OCI-LY7 (cell line): ENCODE results near the gene RP2. TPM values are rescaled to one million over a fixed set of nuclear protein-coding genes. Genes with fewer than 3 reads are reported as not detected.

ENCODE experiments used
- BruUV-seq: library from RNA; stranded (reverse); fragments of 400-500 nt; replicated peaks from 2 replicates; lab custom pipeline; 2021; lab: Mats Ljungman, UMichigan
- CTCF ChIA-PET: fragments of 300-600 bp; sonication (Branson Sonifier 250); formaldehyde crosslinking; loops from one replicate; lab custom pipeline; 2022; ENCODE audit warnings: antibody characterized with exemption; ENCODE audit not compliant: unreplicated experiment; lab: Charles Lee
- POLR2A ChIA-PET: fragments of 300-600 bp; sonication (Branson Sonifier 250); formaldehyde crosslinking; loops from one replicate; lab custom pipeline; 2022; ENCODE audit warnings: antibody characterized with exemption; lab: Charles Lee
- DNase-seq: peaks from one replicate; pipeline ENCODE4 v3.0.0-alpha.2; 2015; ENCODE audit warnings: low spot score
- H2AFZ ChIP-seq: fragments of 200-600 bp; sonication (generic), shearing (Covaris generic); 2 replicates; pipeline ENCODE4 v1.6.1; 2014; ENCODE audit warnings: mild to moderate bottlenecking, antibody characterized with exemption, low read length, moderate library complexity
- H3K27ac ChIP-seq: fragments of 200-600 bp; sonication (generic); 2 replicates; pipeline ENCODE4 v1.5.1; 2014; ENCODE audit warnings: mixed run types, low read depth, mild to moderate bottlenecking, moderate library complexity, low read length, inconsistent platforms; ENCODE audit not compliant: poor library complexity, severe bottlenecking
- H3K36me3 ChIP-seq: fragments of 200-600 bp; sonication (generic); 2 replicates; pipeline ENCODE4 v1.6.1; 2014; ENCODE audit warnings: mild to moderate bottlenecking, antibody characterized with exemption, low read length, moderate library complexity, mixed read lengths; ENCODE audit not compliant: insufficient read depth
- H3K4me1 ChIP-seq: fragments of 200-600 bp; sonication (generic); 2 replicates; pipeline ENCODE4 v1.5.1; 2014; ENCODE audit warnings: mild to moderate bottlenecking, low read length; ENCODE audit not compliant: insufficient read depth, poor library complexity, severe bottlenecking
- H3K4me2 ChIP-seq: fragments of 200-600 bp; sonication (generic); 2 replicates; pipeline ENCODE4 v1.6.1; 2014; ENCODE audit warnings: mild to moderate bottlenecking, low read length
- H3K4me3 ChIP-seq: fragments of 200-600 bp; sonication (generic); 2 replicates; pipeline ENCODE4 v1.5.1; 2014; ENCODE audit warnings: mild to moderate bottlenecking, low read depth, low read length; ENCODE audit not compliant: poor library complexity, severe bottlenecking
- H3K79me2 ChIP-seq: fragments of 200-600 bp; sonication (generic); 2 replicates; pipeline ENCODE4 v1.6.1; 2016; ENCODE audit warnings: low read depth, mild to moderate bottlenecking, low read length, moderate library complexity, mixed read lengths; ENCODE audit not compliant: insufficient read depth
- H3K9me2 ChIP-seq: fragments of 200-600 bp; sonication (generic); 2 replicates; pipeline ENCODE4 v1.6.1; 2016; ENCODE audit warnings: mild to moderate bottlenecking, low read length, mixed read lengths; ENCODE audit not compliant: insufficient read depth
- H3K9me3 ChIP-seq: fragments of 200-600 bp; sonication (generic); 2 replicates; pipeline ENCODE4 v1.6.1; 2014; ENCODE audit warnings: mild to moderate bottlenecking, mixed run types, low read length, mixed read lengths
- H4K20me1 ChIP-seq: fragments of 200-600 bp; sonication (generic); 2 replicates; pipeline ENCODE4 v1.6.1; 2014; ENCODE audit warnings: mild to moderate bottlenecking, antibody characterized with exemption, low read length, moderate library complexity, mixed read lengths; ENCODE audit not compliant: insufficient read depth
- EZH2phosphoT487 ChIP-seq: fragments of 200-600 bp; sonication (generic); IDR thresholded peaks from 2 replicates; pipeline ENCODE4 v1.6.1; 2018; ENCODE audit warnings: low read depth, borderline replicate concordance, mild to moderate bottlenecking, mixed run types, antibody characterized with exemption, low read length, moderate library complexity, mixed read lengths
- intact Hi-C: fragments of 100-400 bp; cut with micrococcal nuclease; formaldehyde crosslinking; loops from one replicate; pipeline ENCODE4 v1.10.0; 2022; ENCODE audit not compliant: unreplicated experiment
- total RNA-seq, 2 experiments: library from RNA; depleted of rRNA in 1 of 2; stranded (reverse); fragments of >200 nt in 1 of 2; shearing (Covaris generic) in 1 of 2; gene quantifications; 2 replicates each; pipeline ENCODE4 v1.2.3, GENCODE V29; 2014 to 2022
- TF ChIP-seq, protein P1 (sequence below): fragments of 200-600 bp; sonication (generic); conservative IDR thresholded peaks from 2 replicates; pipeline ENCODE4 v1.5.1; 2014; ENCODE audit warnings: mild to moderate bottlenecking, antibody characterized with exemption, low read length, moderate library complexity, mixed read lengths

The RP2 gene
- total RNA-seq, 2 experiments from 2014 or later = 12.0 to 15.4 TPM

GRCh38 chrX:46884799-46885198 lies 48.0 kb downstream of the RP2 start:
- Histone ChIP-seq H3K4me1 (no peaks in the 10 kb centered on the region), H3K4me2 (no peak overlapping the region), H3K36me3 (peaks cover 9% of the 10 kb centered on the region), H3K9me2 (no peaks in the 10 kb centered on the region), H3K27ac (no peak overlapping the region), H3K9me3 (no peaks in the 10 kb centered on the region), H3K4me3 (no peak overlapping the region), H3K79me2 (no peaks in the 10 kb centered on the region), H4K20me1 (no peaks in the 10 kb centered on the region), H2AFZ (no peak overlapping the region)
- no peak for DNase-seq
- TF ChIP-seq, protein P1, sequence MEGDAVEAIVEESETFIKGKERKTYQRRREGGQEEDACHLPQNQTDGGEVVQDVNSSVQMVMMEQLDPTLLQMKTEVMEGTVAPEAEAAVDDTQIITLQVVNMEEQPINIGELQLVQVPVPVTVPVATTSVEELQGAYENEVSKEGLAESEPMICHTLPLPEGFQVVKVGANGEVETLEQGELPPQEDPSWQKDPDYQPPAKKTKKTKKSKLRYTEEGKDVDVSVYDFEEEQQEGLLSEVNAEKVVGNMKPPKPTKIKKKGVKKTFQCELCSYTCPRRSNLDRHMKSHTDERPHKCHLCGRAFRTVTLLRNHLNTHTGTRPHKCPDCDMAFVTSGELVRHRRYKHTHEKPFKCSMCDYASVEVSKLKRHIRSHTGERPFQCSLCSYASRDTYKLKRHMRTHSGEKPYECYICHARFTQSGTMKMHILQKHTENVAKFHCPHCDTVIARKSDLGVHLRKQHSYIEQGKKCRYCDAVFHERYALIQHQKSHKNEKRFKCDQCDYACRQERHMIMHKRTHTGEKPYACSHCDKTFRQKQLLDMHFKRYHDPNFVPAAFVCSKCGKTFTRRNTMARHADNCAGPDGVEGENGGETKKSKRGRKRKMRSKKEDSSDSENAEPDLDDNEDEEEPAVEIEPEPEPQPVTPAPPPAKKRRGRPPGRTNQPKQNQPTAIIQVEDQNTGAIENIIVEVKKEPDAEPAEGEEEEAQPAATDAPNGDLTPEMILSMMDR = no peak
- no peak for TF ChIP-seq EZH2phosphoT487
- intact Hi-C loops = no loop called here
- CTCF ChIA-PET = no interaction called here
- BruUV-seq = no TSS peak
- POLR2A ChIA-PET = no interaction called here

- no peak overlapping the region for H3K4me3 ChIP-seq
- H3K36me3 ChIP-seq = no peaks in the 10 kb centered on the region
- H3K9me3 ChIP-seq = no peaks in the 10 kb centered on the region
- BruUV-seq = no TSS peak
- no peak for TF ChIP-seq EZH2phosphoT487
- TF ChIP-seq, protein P1 = no peak
- no peak overlapping the region for H3K27ac ChIP-seq
- H4K20me1 ChIP-seq = no peaks in the 10 kb centered on the region
- no peak overlapping the region for H3K4me2 ChIP-seq
- no peak overlapping the region for H2AFZ ChIP-seq
- H3K4me1 ChIP-seq = no peaks in the 10 kb centered on the region
- no peaks in the 10 kb centered on the region for H3K9me2 ChIP-seq
- no peaks in the 10 kb centered on the region for H3K79me2 ChIP-seq
- intact Hi-C loops = no loop called here
- POLR2A ChIA-PET = interaction anchor here (0.7 kb wide), 2 partner anchors 22 to 1424 kb away, joined by 3 to 4 read pairs; no protein-coding TSS in a partner anchor
- CTCF ChIA-PET = no interaction called here
- DNase-seq = no peak
Observed at GRCh38 chrX:46898207-46898606, 61.4 kb downstream of the RP2 start.

DNA sequence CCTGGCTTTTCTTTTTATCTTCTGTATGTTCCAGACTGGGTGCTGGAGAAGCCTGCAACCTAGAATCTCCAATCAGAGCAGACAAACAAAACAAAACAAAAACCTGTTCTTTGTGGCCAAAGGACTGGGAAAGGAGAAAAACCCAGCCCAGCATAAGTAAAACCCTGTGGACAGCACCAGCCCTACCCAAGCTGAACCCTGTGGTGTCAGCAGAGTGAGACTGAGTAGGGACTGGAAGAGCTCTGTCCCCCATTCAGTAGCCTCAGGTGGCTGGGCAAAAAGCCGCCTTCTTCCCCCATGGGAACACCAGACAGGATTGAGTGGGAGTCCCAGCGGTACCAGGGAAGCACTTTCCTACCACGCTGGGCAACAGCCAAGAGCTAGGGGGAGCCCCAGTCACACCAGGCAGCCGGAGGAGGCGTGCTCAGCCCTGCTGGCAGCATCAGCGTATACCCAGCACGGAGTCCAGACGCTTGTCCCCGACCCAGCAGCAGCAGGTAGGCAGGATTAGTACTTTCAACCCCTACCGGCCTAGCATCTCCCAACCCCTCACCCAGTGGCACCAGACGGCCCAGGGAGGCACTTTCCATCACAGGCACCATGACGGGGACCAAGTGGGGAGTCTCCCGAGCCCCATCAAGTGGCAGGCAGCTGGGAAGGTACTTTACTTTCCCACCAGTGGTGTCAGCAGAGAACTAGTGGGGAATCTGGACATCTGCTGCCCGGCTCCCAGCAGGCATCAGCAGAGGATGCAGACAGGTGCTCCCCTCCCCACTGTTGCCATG lies 66.8 kb downstream of the RP2 start:
- Histone ChIP-seq H3K9me2 (no peaks in the 10 kb centered on the region), H3K4me1 (peaks cover 10% of the 10 kb centered on the region), H3K9me3 (no peaks in the 10 kb centered on the region), H3K79me2 (no peaks in the 10 kb centered on the region), H2AFZ (peak overlapping the region; percentile 54; the same call in 1 of the 2 replicates), H3K36me3 (no peaks in the 10 kb centered on the region), H3K4me2 (peak overlapping the region; percentile 67), H3K27ac (no peak overlapping the region), H3K4me3 (peak overlapping the region; percentile 54), H4K20me1 (no peaks in the 10 kb centered on the region)
- no peak for TF ChIP-seq EZH2phosphoT487
- TF ChIP-seq, protein P1 = peak; percentile 78
- ChIA-PET POLR2A (interaction anchor here (0.5 kb wide), 1 partner anchor 1930 kb away, joined by 3 read pairs; no protein-coding TSS in a partner anchor), CTCF (interaction anchor here (0.7 kb wide), 1 partner anchor 71 kb away, joined by 4 read pairs; no protein-coding TSS in a partner anchor)
- BruUV-seq = no TSS peak
- peak; percentile 80 for DNase-seq
- intact Hi-C loops = loop anchor here (1.0 to 10.0 kb wide), 3 partner anchors 75 to 191 kb away; no protein-coding TSS in a partner anchor
